Stimulated activated CD4-positive, alpha-beta T cell treated with anti-CD3 and anti-CD28 coated beads, Interleukin-15, amount 100 ng/mL, for 24 hours (primary cell): Measurements from ENCODE around the gene PRDM16.

Experiments
- DNase-seq: peaks from one replicate; pipeline ENCODE4 v3.0.0-alpha.2; 2020

Gene PRDM16

DNA sequence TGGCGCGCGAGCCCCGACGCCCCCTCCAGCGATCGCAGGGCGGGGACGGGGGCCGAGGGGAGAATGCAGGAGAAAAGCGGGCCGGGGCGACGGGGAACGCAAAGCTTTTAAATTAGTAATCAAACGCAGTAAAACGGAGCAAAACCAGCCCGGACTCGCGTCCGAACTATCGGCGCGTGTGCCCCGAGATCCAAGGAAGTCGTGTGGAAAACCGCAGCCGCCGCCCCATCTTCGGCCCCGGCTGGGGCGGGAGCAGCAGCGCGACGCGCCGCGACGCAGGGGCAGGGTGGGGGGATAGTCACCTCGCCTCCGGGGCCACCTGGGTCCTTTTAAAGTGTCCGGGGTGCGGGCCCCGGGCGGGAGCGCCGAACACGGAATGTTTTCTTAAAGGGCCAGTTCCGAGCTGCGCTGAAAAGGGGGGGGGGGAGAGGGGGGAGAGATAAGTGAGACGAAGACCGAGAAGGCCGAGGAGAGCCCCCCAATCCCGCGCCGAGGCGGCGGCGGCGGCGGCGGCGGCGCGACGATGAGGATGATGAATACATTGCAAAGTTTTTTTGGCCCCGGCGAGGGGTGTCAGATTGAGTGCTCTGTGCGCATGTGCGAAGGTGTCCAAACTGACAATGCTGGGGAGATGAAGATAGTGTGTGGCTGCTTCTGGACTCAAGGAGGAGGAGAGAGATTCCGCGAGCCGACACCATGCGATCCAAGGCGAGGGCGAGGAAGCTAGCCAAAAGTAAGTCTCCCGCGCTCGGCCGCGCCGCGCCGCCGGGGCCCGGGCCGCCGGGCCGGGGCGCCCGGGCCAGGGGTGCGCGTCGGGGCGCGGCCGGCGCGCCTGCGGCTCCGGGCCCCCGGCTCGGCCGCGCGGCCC lies at the start of gene PRDM16:
Gene PRDM16, plus strand, starts transcription at position 640 of the 868 bp plus-strand sequence. Its CDS starts 57 bp downstream, at position 697.
- DNase-seq = peak; percentile 56

DNA sequence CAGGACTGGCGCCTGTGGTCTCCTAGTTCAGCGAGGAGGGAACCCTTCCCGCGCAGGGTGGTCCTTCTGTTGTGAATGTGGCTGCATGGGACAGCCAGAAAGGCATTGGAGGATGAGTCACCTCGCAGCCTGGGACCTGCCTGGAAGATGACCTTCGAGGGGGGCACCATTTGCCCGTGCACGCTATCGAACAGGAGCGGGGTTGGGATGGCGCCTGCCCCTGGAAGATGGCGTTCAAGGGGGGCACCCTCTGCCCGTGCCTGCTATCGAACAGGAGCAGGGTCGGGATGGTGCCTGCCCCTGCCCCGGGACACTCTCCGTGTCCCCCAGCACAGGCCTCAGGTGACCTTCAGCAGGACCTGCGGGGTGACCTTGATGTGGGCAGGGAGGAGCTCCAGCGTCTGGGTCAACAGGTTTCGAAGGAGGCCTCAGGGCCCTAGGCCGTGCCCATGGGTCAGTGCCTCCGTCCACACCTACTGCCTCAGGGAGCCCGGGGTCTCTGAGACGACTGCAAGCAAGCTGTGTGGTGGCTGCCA lies 49.4 kb upstream of the PRDM16 start:
- DNase-seq = no peak

DNA sequence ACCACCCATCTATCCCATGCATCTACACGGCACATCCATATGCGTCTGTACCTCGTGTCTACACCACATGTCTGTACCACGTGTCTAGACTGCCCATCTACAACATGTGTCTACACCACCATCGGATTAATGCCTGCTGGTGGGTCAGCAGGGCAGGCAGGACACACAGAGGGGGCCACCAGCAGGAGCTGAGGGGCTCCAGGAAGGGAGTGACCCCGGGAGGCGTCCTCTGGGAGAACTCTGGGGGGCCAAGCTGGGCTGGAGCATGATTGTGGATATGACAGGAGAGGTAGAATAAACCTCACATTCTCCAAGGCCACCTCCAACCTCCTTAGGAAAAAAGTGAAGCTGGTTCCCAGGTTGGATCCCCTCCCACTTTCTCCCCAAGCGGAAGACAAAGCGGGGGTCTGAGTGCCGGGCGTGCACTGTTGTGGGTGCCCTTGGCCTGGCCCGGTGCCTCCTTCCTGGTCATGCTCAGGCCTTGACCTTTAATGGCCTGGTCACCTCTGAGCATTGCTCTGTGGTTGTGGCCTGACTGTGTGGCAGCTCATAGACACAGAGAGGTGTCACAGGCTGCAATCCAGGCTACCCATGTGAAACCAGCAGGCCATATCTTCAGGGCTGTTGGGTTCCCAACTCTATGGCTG lies 48.6 kb upstream of the PRDM16 start:
- DNase-seq = no peak

GRCh38 chr1:3021233-3021671 lies 47.8 kb upstream of the PRDM16 start, which contains the start of gene ACTRT2:
Gene ACTRT2 (plus strand): TSS chr1:3021467. CDS start chr1:3021687, 220 bp downstream.
- DNase-seq = no peak

DNA sequence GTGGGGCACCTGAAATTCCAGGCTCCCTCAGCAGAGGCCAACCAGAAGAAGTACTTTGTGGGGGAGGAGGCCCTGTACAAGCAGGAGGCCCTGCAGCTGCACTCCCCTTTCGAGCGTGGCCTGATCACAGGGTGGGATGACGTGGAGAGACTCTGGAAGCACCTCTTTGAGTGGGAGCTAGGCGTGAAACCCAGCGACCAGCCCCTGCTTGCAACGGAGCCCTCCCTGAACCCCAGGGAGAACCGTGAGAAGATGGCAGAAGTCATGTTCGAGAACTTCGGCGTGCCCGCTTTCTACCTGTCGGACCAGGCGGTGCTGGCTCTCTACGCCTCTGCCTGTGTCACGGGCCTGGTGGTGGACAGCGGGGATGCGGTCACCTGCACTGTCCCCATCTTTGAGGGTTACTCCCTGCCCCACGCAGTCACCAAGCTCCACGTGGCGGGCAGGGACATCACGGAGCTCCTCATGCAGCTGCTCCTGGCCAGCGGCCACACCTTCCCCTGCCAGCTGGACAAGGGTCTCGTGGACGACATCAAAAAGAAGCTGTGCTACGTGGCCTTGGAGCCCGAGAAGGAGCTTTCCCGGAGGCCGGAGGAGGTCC lies 47.1 kb upstream of the PRDM16 start:
- no peak for DNase-seq

DNA sequence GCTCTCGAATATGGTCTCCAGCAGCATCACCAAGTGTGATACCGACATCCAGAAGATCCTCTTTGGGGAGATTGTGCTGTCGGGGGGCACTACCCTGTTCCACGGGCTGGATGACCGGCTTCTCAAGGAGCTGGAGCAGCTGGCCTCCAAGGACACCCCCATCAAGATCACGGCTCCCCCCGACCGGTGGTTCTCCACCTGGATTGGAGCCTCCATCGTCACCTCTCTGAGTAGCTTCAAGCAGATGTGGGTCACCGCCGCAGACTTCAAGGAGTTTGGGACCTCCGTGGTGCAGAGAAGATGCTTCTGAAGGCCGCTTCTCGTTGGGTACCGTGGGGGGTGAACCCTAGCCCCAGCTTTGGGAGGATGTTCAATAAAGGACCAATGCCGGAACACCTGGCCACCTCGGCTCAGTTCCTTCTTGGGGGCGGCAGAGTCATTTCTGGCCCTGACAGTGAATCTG lies 46.5 kb upstream of the PRDM16 start:
- DNase-seq = no peak

DNA sequence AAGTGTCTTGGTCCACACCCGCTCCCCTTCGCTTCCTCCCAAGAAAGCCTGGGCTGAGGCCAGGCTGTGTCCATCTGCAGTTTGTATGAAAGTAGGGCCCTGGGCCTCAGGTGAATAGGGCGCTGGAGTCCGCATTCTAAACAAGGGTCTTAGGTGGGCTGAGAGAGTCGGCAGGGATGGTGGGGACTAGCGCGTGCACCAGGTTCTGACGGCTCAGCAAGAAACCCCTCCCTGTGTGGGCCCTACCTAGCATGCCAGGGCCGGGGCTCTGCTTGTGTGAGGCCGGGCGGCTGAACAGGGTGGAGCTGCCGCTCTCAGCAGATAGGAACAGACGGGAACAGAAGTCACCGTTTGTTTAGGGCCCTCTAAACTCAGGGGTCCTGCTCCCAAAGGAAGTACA lies 46.0 kb upstream of the PRDM16 start:
- no peak for DNase-seq

DNA sequence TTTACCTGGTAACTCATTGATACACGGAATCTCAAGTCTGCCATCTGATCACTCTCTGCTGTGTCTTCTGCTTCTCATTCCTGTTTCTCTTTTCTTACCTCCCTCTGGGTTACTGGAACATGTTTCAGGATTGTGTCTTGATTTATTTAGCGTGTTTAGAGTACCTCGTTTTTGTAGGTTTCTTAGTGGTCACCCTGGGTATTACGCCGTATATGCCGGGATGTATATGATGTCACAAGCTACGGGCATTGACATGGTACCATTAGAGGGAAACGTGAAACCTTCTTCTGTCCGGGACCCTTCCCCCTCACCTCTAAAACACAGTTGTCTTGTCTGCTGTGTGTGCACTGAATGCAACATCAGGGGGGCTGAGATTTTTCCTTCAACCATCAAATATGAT lies 45.0 kb upstream of the PRDM16 start:
- DNase-seq = no peak

GRCh38 chr1:3024588-3024987 lies 44.4 kb upstream of the PRDM16 start:
- DNase-seq = no peak

GRCh38 chr1:3026124-3026523 lies 42.9 kb upstream of the PRDM16 start:
- no peak for DNase-seq

- DNase-seq = no peak
Measured at GRCh38 chr1:3026581-3027391, 42.2 kb upstream of the PRDM16 start.

GRCh38 chr1:3027611-3028371 lies 41.2 kb upstream of the PRDM16 start:
- DNase-seq = no peak

GRCh38 chr1:3028531-3029282 lies 40.3 kb upstream of the PRDM16 start:
- DNase-seq = no peak

GRCh38 chr1:3029481-3029961 lies 39.5 kb upstream of the PRDM16 start:
- no peak for DNase-seq

DNA sequence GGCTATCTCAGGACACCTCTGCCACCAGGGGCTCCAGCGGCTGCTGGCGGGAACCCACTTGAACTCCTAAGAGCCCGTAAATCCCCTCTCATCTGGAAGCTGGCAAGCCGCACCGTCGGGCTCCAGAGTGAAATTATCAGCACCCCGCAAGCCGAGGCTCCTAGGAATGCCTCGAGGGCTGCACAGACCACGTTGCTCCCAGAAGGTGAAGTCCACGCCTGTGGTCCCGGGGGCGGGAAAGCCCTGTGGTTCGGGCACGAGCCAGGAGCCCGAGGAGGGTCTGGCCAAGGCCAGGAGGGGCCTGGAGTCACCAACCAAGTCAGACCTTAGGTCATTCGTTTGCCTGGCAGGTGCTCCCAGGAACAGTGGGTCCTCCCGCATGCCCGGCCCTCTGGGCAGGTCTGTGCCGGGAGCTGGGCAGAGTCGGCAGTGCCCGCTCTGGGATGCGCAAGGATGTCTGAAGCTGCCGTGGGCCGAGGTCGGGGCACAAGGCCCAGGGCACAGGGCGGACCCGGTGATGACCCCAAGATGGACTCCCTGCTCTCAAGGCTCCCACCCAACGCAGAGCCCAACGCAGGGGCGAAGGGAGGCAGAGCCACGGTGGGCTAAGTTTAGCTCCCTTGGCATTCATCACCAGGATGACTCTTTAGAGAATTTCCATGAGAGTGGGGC lies 38.9 kb upstream of the PRDM16 start:
- no peak for DNase-seq

GRCh38 chr1:3030663-3031381 lies 38.2 kb upstream of the PRDM16 start:
- DNase-seq = no peak

- no peak for DNase-seq
Measured at GRCh38 chr1:3031401-3032221, 37.4 kb upstream of the PRDM16 start.

GRCh38 chr1:3032371-3033039 lies 36.5 kb upstream of the PRDM16 start:
- no peak for DNase-seq
